Measurements from ENCODE around the gene NDRG2. TPM values are rescaled to one million over a fixed set of nuclear protein-coding genes. Genes with fewer than 3 reads are reported as not detected.

Gene NDRG2
- total and polyA plus RNA-seq, 4 donors, result 46.1 to 112 (median 58.6) TPM

- no peak for ATAC-seq (ENCODE audit: insufficient read depth, low FRiP score)
- Histone ChIP-seq H3K9ac (ENCODE audit: insufficient read depth in 1 of 2, low read length in 2 of 2) (no peak within 1 kb of the TSS), H3K4me3 (no peak within 1 kb of the TSS), H3K9me3 (ENCODE audit: control insufficient read depth in 4 of 4, insufficient read depth in 3 of 4, low read length in 3 of 4) (no peaks in the 10 kb centered on the region), H3K27me3 (ENCODE audit: control insufficient read depth in 3 of 3, insufficient read depth in 3 of 3, low read length in 2 of 3) (no peaks in the 10 kb centered on the region), H3K36me3 (ENCODE audit: control insufficient read depth in 4 of 4, insufficient read depth in 4 of 4, low read length in 4 of 4) (no peaks in the 10 kb centered on the region), H3K27ac (ENCODE audit: low read depth in 1 of 2, low read length in 1 of 2) (no peak within 1 kb of the TSS), H3K4me1 (ENCODE audit: control insufficient read depth in 5 of 5, insufficient read depth in 5 of 5, low read length in 5 of 5) (peaks cover 0 to 5% (median 0%) of the 10 kb centered on the region in 5 donors)
- 81 to 84% methylated on average over 8 of the region's 8 CpGs for WGBS, 2 donors
- DNase-seq, result no peak
- TF ChIP-seq, protein P1, sequence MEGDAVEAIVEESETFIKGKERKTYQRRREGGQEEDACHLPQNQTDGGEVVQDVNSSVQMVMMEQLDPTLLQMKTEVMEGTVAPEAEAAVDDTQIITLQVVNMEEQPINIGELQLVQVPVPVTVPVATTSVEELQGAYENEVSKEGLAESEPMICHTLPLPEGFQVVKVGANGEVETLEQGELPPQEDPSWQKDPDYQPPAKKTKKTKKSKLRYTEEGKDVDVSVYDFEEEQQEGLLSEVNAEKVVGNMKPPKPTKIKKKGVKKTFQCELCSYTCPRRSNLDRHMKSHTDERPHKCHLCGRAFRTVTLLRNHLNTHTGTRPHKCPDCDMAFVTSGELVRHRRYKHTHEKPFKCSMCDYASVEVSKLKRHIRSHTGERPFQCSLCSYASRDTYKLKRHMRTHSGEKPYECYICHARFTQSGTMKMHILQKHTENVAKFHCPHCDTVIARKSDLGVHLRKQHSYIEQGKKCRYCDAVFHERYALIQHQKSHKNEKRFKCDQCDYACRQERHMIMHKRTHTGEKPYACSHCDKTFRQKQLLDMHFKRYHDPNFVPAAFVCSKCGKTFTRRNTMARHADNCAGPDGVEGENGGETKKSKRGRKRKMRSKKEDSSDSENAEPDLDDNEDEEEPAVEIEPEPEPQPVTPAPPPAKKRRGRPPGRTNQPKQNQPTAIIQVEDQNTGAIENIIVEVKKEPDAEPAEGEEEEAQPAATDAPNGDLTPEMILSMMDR (IDR thresholded peaks at IDR 0.05; ENCODE audit: control extremely low read depth, extremely low read depth), result no peak
These were observed 33.2 kb upstream of the NDRG2 start, which contains the start of gene RNASE8 for GRCh38 chr14:21057803-21058675. RNASE8 (plus strand) TSS chr14:21057822; CDS start chr14:21057893, 71 bp downstream.

DNA sequence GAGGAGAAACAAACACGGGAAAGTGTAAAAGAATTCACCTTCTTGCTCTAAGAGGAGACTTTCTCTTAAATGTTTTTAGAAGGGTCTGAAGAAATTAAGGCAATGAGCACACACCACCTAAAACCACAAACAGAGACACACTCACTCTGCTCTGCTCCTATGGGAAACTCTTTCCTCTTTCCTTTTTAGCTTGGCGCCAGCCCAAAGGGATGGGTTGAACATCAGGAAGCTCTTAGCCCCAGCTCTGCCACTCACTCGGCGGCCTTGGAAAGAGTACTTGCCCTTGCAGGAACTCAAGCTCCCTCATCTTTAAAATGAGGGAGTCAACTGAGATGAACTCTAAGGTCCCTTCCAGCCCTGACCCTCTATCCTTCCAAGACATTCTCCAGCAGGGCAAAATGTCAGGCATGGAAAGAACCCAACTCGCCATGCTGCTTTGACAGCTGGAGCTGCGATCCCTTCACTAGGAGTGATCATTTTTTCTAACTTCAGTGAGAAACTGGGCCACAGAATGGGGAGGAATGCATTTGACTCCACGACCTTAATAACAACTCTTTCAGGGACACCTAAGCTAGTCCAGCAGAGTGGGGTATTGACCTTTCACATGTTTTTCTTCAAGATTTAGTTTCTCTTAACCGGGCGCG, 31.8 kb upstream of the NDRG2 start:
- Histone ChIP-seq H3K36me3 (ENCODE audit: control insufficient read depth in 4 of 4, insufficient read depth in 4 of 4, low read length in 4 of 4) (no peaks in the 10 kb centered on the region), H3K9ac (ENCODE audit: insufficient read depth in 1 of 2, low read length in 2 of 2) (no peak overlapping the region), H3K9me3 (ENCODE audit: control insufficient read depth in 4 of 4, insufficient read depth in 3 of 4, low read length in 3 of 4) (no peaks in the 10 kb centered on the region), H3K4me3 (no peak overlapping the region), H3K27ac (ENCODE audit: low read depth in 1 of 2, low read length in 1 of 2) (no peak overlapping the region), H3K27me3 (ENCODE audit: control insufficient read depth in 3 of 3, insufficient read depth in 3 of 3, low read length in 2 of 3) (no peaks in the 10 kb centered on the region), H3K4me1 (ENCODE audit: control insufficient read depth in 5 of 5, insufficient read depth in 5 of 5, low read length in 5 of 5) (peaks cover 0 to 5% (median 0%) of the 10 kb centered on the region in 5 donors)
- ATAC-seq (ENCODE audit: insufficient read depth, low FRiP score) (no peak), DNase-seq (peak in 1 of 3 donors; percentile 23)
- 76 to 79% methylated on average over 10 of the region's 10 CpGs for WGBS, 2 donors
- TF ChIP-seq, protein P1 (IDR thresholded peaks at IDR 0.05; ENCODE audit: control extremely low read depth, extremely low read depth), result no peak

DNA sequence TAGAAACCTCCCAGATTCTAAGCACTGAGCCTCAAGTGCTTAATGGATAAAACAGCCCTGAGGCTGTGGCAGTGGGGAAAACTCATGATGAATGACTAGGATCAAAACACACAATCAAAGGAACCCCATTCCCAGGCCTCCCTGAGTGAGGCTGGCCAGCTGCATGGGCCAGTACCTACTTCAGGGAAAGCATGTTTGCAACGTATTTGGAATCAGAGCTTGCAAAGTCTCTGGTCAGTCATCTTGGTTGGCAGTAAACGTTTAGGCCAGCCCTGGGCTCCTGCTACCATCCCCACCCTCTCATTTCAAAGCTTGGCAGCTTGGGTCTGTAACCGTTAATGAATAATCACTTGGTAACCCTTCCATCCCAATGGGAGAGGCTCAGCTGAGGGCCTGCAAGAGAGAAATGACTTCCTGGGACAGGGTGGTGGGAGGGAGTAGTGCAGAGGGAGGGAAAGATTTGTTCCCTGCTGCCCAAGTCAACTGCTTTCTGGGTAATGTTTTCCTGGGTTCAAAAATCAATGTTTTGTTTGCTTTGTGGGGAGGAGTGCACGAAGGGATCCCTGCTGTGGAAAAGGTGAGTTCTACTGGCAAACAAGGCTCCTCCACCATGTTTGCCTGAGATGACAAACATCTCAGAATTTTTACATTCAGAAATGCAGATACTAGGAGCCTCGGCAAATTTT, 30.7 kb upstream of the NDRG2 start:
- ATAC-seq (ENCODE audit: insufficient read depth, low FRiP score), result no peak
- Histone ChIP-seq H3K9me3 (ENCODE audit: control insufficient read depth in 4 of 4, insufficient read depth in 3 of 4, low read length in 3 of 4) (no peaks in the 10 kb centered on the region), H3K27me3 (ENCODE audit: control insufficient read depth in 3 of 3, insufficient read depth in 3 of 3, low read length in 2 of 3) (no peaks in the 10 kb centered on the region), H3K27ac (ENCODE audit: low read depth in 1 of 2, low read length in 1 of 2) (no peak overlapping the region), H3K4me1 (ENCODE audit: control insufficient read depth in 5 of 5, insufficient read depth in 5 of 5, low read length in 5 of 5) (peaks cover 0 to 5% (median 0%) of the 10 kb centered on the region in 5 donors), H3K36me3 (ENCODE audit: control insufficient read depth in 4 of 4, insufficient read depth in 4 of 4, low read length in 4 of 4) (no peaks in the 10 kb centered on the region), H3K4me3 (no peak overlapping the region), H3K9ac (ENCODE audit: insufficient read depth in 1 of 2, low read length in 2 of 2) (no peak overlapping the region)
- DNase-seq, result no peak
- 57 to 74% methylated on average over 5 of the region's 5 CpGs for WGBS, 2 donors
- TF ChIP-seq, protein P1 (IDR thresholded peaks at IDR 0.05; ENCODE audit: control extremely low read depth, extremely low read depth), result no peak
